HT-29 (cell line): ENCODE data around the gene IGSF21. TPM values are rescaled to one million over a fixed set of nuclear protein-coding genes. Genes with fewer than 3 reads are reported as not detected.
"Not testable (repeated sequence)": the region's sequence is repeated elsewhere in the genome, so short reads cannot be mapped to it uniquely, and the experiment has no call there.

Source experiments
- DNase-seq: peaks from one replicate; pipeline ENCODE4 v3.0.0-alpha.2; 2015; ENCODE audit warnings: low spot score
- total RNA-seq: library from RNA; depleted of rRNA; stranded (reverse); fragments of >200 nt; shearing (Covaris generic); gene quantifications from 2 replicates; pipeline ENCODE4 v1.2.3, GENCODE V29; 2014

IGSF21 gene
- total RNA-seq, 1 experiment from 2014 or later, result not detected

- DNase-seq, result no peak
Measured at GRCh38 chr1:18396247-18396980, 288.8 kb downstream of the IGSF21 start.

- DNase-seq, result no peak
Measured at GRCh38 chr1:18397641-18398040, 290.0 kb downstream of the IGSF21 start.

GRCh38 chr1:18398791-18399530 lies 291.4 kb downstream of the IGSF21 start:
- DNase-seq, result no peak

GRCh38 chr1:18400347-18401102 lies 292.9 kb downstream of the IGSF21 start:
- DNase-seq, result no peak

GRCh38 chr1:18401921-18402320 lies 294.3 kb downstream of the IGSF21 start:
- DNase-seq, result no peak

GRCh38 chr1:18404460-18404859 lies 296.9 kb downstream of the IGSF21 start:
- no peak for DNase-seq

GRCh38 chr1:18407166-18408045 lies 299.8 kb downstream of the IGSF21 start:
- no peak for DNase-seq

GRCh38 chr1:18408656-18409370 lies 301.2 kb downstream of the IGSF21 start:
- peak; percentile 5 for DNase-seq

- DNase-seq, result no peak
Measured at GRCh38 chr1:18409609-18410237, 302.1 kb downstream of the IGSF21 start.

GRCh38 chr1:18410407-18410806 lies 302.8 kb downstream of the IGSF21 start:
- no peak for DNase-seq

- no peak for DNase-seq
Measured at GRCh38 chr1:18411321-18411720, 303.7 kb downstream of the IGSF21 start.

GRCh38 chr1:18411820-18412641 lies 304.4 kb downstream of the IGSF21 start:
- DNase-seq, result no peak

GRCh38 chr1:18412882-18413353 lies 305.3 kb downstream of the IGSF21 start:
- DNase-seq, result no peak

GRCh38 chr1:18413541-18414305 lies 306.1 kb downstream of the IGSF21 start:
- DNase-seq, result peak; percentile 87

- peak; percentile 59 for DNase-seq
Measured at GRCh38 chr1:18414321-18414720, 306.7 kb downstream of the IGSF21 start.

GRCh38 chr1:18414872-18415447 lies 307.4 kb downstream of the IGSF21 start:
- no peak for DNase-seq

- no peak for DNase-seq
Measured at GRCh38 chr1:18415448-18416027, 307.9 kb downstream of the IGSF21 start.

- DNase-seq, result not testable (repeated sequence)
Measured at GRCh38 chr1:18416126-18416525, 308.5 kb downstream of the IGSF21 start.
